MG63 (cell line): Measurements from ENCODE around the gene ADRB2. TPM values are rescaled to one million over a fixed set of nuclear protein-coding genes. Genes with fewer than 3 reads are reported as not detected.
A peak's percentile ranks its signal among the peaks of the same experiment; 100 is the strongest.
"Not testable (repeated sequence)": the region's sequence is repeated elsewhere in the genome, so short reads cannot be mapped to it uniquely, and the experiment has no call there.

Experiments
- DNase-seq: peaks from one replicate; pipeline ENCODE4 v3.0.0-alpha.2; 2020
- H3K27me3 ChIP-seq: fragments of 250-450 bp; sonication (Bioruptor Pico); 2 replicates; pipeline ENCODE4 v1.5.1; 2020; ENCODE audit warnings: mild to moderate bottlenecking, moderate library complexity
- H3K36me3 ChIP-seq: fragments of 250-450 bp; sonication (Bioruptor Pico); 2 replicates; pipeline ENCODE4 v1.5.1; 2020; ENCODE audit warnings: mild to moderate bottlenecking, moderate library complexity
- H3K4me3 ChIP-seq: fragments of 250-450 bp; sonication (Bioruptor Pico); 2 replicates; pipeline ENCODE4 v1.5.1; 2020; ENCODE audit warnings: mild to moderate bottlenecking, moderate library complexity
- H3K9me3 ChIP-seq: fragments of 250-450 bp; sonication (Bioruptor Pico); 2 replicates; pipeline ENCODE4 v1.5.1; 2020; ENCODE audit warnings: mild to moderate bottlenecking, moderate library complexity
- total RNA-seq: library from RNA; depleted of rRNA; stranded (reverse); fragments of >200 nt; shearing (Covaris generic); gene quantifications from 2 replicates; pipeline ENCODE4 v1.2.3, GENCODE V29; 2014; ENCODE audit warnings: low replicate concordance

The ADRB2 gene
- total RNA-seq, 1 experiment from 2014 or later = 12.9 TPM

DNA sequence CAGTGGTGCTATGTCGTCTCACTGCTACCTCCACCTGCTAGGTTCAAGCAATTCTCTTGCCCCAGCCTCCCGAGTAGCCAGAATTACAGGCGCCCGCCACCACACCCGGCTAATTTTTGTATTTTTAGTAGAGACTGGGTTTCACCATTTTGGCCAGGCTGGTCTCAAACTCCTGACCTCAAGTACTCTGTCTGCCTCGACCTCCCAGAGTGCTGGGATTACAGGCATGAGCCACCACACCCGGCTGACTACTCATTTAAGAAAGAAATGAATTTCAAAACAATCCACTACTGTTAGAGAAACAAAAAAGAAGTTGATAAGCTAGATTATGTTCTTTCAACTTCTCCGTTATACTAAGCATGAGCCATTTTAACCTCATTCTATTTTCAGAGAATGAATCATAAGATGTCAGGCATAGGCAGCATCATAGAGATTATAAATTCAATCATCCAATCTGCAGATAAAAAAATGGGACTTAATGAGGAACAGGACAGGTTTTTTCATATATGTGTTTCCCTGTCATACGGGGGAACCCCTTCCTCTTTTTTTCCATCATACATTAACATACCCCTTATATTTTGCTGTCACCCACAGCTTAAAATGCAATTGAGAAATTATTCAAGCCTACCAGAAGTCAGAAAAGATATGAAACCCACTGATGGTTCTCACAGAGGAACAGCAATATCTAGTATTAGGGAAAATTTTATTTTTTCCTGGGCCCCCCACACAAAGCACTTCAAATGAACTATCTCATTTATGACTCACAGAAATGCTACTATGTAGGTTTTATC is 26.5 kb upstream of the ADRB2 start:
- no peaks in the 10 kb centered on the region for H3K27me3 ChIP-seq
- no peak for DNase-seq
- H3K4me3 ChIP-seq = no peak overlapping the region
- no peaks in the 10 kb centered on the region for H3K36me3 ChIP-seq
- no peaks in the 10 kb centered on the region for H3K9me3 ChIP-seq

DNA sequence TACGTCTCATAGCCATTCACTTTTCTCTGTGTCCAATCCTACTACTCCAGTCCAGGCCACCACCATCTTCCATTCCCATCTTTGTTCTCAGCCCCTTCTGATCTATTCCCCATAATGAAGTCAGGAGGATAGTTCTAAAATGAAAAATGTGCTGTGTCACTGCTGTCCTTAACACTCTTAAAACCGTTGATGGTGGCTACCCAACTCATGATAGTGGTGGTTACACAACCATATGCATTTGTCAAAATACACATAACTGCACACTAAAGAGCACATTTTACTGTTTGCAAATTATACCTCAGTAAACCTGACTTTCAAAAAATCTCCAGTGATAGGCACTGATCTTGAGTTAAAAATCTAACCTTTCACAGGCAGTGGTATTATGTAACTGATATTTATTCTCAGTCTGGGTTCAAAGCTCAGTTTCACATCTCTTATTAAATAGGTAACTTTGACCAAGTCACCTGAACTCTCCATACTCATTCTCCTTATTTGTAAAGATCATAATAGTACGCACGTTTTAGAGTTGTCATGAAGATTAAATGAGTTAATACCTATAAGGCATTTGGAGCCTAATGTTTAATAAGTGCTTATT is 24.6 kb upstream of the ADRB2 start:
- Histone ChIP-seq H3K27me3 (no peaks in the 10 kb centered on the region), H3K4me3 (no peak overlapping the region), H3K9me3 (no peaks in the 10 kb centered on the region), H3K36me3 (no peaks in the 10 kb centered on the region)
- DNase-seq = no peak

DNA sequence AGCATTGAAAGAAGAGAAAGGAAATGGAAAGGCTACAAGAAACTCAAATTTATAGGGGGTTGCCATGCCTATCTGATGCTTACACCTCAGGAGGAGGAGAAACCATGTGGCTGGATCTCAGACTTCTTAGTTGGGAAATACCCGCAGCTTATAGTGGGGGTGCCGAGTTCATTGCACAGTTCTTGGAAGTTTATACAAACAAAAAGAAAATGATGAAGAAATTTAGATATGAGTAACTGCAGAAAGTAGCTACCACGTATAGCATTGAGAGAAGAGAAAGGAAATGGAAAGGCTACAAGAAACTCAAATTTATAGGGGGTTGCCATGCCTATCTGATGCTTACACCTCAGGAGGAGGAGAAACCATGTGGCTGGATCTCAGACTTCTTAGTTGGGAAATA is 23.0 kb upstream of the ADRB2 start:
- H3K9me3 ChIP-seq, H3K27me3 ChIP-seq, DNase-seq, H3K36me3 ChIP-seq, H3K4me3 ChIP-seq: not testable (repeated sequence)

DNA sequence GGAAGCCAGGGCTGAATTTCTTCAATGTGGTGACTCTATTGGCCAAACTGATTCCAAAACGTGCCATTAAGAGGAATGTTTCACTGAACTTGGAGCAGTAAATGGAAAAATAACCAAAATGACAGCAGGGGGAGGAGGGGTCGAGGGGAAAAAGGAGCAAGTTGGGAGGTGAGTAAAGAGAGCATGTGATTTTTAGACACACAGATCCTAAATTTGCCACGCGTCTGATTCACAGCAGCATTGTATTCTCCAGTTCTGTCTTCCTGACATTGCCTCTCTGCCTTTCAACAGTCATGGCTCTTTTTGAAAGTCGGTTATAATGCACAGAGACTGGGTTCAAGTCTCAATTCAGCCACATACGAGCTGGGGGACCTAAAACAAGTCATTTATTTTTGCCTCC is 22.0 kb upstream of the ADRB2 start:
- H3K4me3 ChIP-seq = no peak overlapping the region
- no peak for DNase-seq
- no peaks in the 10 kb centered on the region for H3K36me3 ChIP-seq
- no peaks in the 10 kb centered on the region for H3K27me3 ChIP-seq
- no peaks in the 10 kb centered on the region for H3K9me3 ChIP-seq

DNA sequence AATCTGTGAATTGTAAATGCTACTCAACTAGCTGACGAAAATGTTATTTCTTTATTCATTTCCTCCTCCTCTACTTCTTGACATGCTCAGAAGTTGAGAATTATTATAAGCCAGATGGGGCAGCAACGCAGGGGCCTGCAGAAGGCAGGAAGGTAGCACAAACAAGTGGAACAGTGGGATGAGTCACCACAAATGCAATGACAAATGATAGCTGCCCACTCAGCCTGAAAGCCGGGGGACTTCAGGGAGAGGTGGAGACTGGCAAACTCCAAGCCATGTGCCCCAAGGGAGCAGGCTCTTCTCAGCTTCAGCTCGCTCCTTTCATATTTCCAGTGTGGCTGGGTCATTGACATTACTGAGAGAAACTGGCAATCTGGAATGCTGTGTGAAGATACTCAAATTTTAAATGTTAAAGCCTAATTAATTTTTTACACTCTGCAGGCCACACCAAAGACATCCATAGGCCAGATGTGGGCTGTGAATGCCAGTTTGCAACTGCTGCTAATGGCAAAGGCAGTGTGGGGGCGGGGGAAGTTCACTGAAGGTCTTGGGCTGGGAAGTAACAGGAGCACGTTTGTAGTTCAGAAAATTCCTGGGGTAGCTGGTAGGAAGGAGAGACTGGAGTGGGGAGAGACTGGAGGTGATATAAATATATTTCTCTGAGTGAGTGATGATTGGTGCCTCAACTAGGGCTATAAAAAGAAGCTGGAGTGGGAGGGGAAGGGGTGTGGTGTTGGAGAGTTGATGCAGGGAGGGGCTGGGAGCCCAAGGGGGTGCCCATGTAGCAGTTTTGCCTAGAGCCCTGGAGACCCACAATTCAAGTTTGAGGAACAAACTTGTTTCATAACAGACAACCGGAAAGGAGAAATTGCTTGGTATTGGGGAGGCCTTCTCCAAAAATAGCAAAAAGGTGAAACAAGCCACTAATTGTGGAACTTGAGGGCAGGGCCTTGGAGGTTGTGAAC is 20.8 kb upstream of the ADRB2 start:
- H3K27me3 ChIP-seq = no peaks in the 10 kb centered on the region
- H3K36me3 ChIP-seq = no peaks in the 10 kb centered on the region
- H3K9me3 ChIP-seq = no peaks in the 10 kb centered on the region
- peak; percentile 28 for DNase-seq
- no peak overlapping the region for H3K4me3 ChIP-seq

DNA sequence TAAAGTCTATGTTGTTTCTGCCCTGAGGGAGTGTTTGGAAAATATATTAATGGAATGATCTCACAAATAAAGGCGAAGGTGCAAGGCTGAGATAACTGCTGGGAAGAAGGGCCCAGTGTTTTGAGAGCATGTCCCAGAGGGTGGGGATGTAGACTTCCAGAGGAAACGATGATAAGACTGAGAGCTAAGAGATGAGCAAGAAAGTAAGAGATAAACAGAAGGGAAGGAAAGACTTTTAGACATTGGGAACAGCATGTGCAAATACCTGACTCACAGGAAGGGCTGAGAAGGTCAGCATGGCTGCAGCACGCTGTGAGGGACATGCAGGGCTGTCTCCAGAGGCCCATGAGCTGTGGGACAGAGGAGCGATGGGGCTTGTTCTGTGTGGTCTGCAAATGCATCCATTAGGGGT is 19.9 kb upstream of the ADRB2 start:
- no peak overlapping the region for H3K4me3 ChIP-seq
- no peaks in the 10 kb centered on the region for H3K27me3 ChIP-seq
- H3K9me3 ChIP-seq = no peaks in the 10 kb centered on the region
- H3K36me3 ChIP-seq = no peaks in the 10 kb centered on the region
- DNase-seq = no peak

DNA sequence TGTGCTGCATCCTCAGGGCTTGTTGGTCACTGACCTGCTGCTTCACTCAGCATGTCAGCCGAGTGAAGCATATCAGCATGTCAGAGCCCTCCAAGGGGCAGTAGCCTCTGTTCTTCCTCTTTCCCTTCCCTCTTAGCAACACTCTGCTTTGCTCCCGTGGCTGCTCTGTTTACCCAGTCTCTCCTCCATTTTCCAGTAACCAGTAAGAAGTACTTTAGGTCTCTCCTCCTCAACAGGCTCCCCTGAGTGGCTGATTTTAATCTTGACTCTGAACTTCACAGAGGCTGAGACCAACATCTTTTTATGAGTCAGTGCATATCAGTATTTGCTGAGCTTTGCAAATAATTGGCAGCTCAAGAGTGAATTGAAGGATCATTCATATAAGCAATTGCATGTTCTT is 18.6 kb upstream of the ADRB2 start:
- DNase-seq = no peak
- no peaks in the 10 kb centered on the region for H3K9me3 ChIP-seq
- no peaks in the 10 kb centered on the region for H3K36me3 ChIP-seq
- H3K4me3 ChIP-seq = no peak overlapping the region
- H3K27me3 ChIP-seq = no peaks in the 10 kb centered on the region

DNA sequence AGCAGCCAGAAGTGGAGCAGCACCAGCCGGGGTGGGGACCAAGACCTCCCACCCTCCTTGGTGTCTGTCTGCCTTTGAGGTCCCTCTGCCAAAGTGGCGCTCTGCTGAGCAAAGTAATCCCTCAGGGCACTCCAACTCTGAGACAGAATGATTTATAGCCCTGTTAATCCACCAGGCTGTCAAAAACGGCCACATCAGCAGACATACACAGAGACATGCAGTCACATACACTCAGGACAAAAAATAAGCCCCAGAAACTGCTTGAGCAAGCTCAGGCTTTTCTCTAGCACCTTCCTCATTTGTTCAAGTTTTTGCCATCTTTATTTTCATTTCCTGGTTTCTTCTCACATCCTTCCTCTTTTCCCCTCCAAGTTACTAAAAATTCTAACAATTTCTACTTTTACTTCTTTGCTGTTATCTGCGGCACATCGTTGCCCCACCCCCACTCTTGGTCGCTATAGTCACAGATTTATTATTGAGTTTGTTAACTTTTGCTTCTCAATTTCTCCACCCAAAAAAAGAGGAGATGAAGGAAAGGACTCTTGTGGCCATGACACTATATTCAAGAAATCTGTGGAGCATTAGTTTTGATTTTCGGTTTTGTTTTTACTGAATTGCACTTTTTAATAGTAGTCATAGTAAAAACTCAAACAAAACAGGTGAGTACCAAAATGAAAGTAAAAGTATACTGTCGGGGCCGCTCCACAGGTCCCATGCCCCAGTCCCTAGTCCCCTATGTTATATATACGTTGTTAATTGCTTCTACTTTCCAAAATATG is 17.4 kb upstream of the ADRB2 start:
- Histone ChIP-seq H3K4me3 (peak overlapping the region; percentile 14), H3K27me3 (no peaks in the 10 kb centered on the region), H3K36me3 (no peaks in the 10 kb centered on the region), H3K9me3 (no peaks in the 10 kb centered on the region)
- no peak for DNase-seq

DNA sequence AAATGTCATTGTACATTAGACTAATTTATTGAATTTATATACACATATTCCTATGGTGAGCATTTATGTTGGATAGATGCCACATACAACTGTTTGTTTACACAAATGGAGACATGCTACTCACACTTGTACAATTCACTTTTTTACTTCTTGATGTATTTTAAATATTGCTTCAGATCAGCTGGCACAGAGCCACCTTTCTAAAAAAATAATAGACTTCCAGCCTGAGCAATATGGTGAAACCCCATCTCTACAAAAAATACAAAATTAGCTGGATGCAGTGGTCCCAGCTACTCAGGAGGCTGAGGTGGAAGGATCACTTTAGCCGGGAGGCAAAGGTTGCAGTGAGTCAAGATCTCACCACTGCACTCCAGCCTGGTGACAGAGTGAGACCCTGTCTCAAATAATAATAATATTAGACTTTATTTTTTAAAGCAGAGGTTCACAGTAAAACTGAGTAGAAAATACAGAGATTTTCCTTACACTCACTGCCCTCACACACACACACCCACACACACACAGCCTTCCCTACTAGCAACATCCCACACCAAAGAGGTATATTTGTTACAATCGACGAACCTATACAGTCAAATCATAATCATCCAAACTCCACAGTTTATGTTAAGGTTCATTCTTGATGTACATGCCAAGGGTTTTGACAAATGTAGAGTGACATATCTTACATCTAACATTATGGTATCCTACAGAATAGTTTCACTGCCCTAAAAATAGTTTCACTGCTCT is 16.5 kb upstream of the ADRB2 start:
- H3K4me3 ChIP-seq = peak overlapping the region; percentile 14; the same call in 1 of the 2 replicates
- no peaks in the 10 kb centered on the region for H3K36me3 ChIP-seq
- no peaks in the 10 kb centered on the region for H3K9me3 ChIP-seq
- no peaks in the 10 kb centered on the region for H3K27me3 ChIP-seq
- DNase-seq = no peak

DNA sequence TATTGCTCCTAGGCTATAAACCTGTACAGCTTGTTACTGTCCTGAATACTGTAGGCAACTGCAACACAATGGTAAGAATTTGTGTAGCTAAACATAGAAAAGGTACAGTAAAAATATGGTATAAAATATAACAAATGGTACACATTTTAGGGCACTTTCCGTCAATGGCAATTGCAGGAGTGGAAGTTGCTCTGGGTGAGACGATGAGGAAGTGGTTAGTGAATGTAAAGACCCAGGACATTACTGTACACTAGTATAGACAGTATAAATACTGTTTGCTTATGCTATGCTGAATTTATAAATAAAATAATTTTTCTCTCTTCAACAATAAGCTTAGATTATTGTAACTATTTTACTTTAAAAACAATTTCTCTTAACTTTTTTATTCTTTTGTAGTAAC is 15.6 kb upstream of the ADRB2 start:
- Histone ChIP-seq H3K27me3 (no peaks in the 10 kb centered on the region), H3K9me3 (no peaks in the 10 kb centered on the region), H3K36me3 (no peaks in the 10 kb centered on the region), H3K4me3 (no peak overlapping the region)
- no peak for DNase-seq

DNA sequence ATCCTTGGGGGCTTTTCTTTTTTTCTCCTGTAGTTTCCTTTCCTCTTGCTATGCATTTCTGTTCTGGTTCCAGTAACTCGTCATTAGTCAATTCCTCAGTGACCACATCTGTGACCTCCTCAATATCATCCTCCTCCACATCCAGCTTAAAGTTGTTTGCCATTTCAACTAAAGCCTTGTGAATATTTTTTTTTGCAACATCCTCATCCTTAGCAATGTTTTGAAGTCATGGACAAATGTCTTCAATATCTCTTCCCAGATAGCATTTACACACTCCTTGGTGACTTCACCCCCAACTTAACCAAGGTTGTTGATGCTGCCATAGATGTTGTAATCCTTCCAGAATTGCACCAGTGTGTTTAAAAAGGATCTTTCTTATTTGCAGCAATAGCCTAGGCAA is 14.7 kb upstream of the ADRB2 start:
- Histone ChIP-seq H3K9me3 (no peaks in the 10 kb centered on the region), H3K27me3 (no peaks in the 10 kb centered on the region), H3K4me3 (no peak overlapping the region), H3K36me3 (no peaks in the 10 kb centered on the region)
- no peak for DNase-seq

DNA sequence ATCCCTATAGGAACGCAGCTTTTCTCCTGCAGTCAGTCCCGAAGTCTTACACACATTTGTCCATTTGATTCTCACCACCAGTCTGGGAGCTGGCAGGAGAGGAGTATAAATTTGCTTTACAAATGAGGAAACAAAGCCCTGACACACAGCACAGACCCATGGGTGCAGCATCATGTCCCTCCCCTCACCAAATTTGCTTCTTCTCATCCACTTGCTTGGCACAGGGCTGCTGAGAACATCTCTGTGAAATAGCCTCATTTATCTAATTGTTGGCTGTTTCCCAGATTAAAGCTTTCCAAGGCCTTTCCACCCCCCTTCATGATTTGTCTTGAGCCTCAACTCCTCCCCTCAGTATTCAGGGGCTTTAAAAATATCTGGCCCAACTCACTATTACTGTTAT is 11.3 kb upstream of the ADRB2 start:
- Histone ChIP-seq H3K36me3 (no peaks in the 10 kb centered on the region), H3K27me3 (no peaks in the 10 kb centered on the region), H3K4me3 (no peak overlapping the region), H3K9me3 (no peaks in the 10 kb centered on the region)
- no peak for DNase-seq

DNA sequence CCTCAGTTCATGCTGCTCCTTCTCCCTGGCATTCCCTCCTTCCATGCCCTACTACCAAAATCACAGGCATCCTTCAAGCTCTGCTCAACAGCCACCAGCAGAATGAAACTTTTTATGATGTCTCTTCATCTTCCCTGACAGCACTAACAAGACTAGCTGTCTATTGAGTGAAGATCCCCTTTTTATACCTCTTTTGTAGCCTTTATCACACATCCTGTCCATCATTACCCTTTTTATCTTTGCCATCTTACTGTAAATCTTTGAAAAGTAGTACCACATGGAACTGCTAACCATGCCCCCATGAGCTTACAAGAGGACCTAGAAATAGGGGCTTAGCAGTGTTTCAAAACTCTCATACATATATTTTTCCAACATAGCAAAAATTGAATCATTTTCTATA is 10.8 kb upstream of the ADRB2 start:
- Histone ChIP-seq H3K36me3 (no peaks in the 10 kb centered on the region), H3K9me3 (no peaks in the 10 kb centered on the region), H3K27me3 (no peaks in the 10 kb centered on the region), H3K4me3 (no peak overlapping the region)
- no peak for DNase-seq

DNA sequence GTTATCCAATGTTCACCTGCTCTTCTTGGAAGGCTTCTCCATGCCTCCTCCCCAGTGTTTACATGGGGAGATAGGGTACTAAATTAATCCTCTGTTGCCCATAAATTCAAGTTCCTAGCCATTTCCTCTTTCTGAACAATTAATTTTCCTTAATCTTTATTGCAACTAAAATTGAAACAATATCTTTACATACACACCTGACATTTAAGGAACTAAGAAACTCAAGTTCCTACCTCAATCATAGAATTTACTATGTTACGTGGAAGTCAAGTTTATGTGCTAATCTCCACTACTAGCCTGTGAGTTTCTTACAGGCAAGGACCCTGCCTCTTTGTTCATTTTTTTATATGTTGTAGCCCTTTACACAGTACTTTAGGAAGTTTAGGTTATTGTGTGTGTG is 10.1 kb upstream of the ADRB2 start:
- Histone ChIP-seq H3K4me3 (no peak overlapping the region), H3K27me3 (no peaks in the 10 kb centered on the region), H3K9me3 (no peaks in the 10 kb centered on the region), H3K36me3 (no peaks in the 10 kb centered on the region)
- no peak for DNase-seq

DNA sequence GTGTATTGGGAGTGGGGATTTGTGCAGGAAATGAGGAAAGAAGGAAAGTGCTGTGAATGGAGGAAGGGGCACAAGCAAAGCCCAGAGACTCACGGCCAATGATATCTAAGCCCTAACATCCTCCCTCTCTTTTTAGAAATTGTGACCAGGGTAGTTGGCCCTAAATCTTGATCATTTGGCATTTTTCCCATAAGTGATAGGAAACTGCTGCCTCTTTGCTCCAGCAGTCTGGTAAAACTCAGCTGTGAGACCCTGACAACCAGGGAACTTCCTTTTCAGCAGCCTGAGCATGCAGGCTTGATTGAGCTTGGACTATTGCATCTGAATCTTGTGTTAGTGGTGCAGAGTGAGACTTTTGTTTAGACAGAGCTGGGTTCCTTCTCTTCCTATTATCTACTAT is 9.6 kb upstream of the ADRB2 start:
- H3K36me3 ChIP-seq = no peaks in the 10 kb centered on the region
- H3K27me3 ChIP-seq = no peaks in the 10 kb centered on the region
- no peaks in the 10 kb centered on the region for H3K9me3 ChIP-seq
- no peak for DNase-seq
- no peak overlapping the region for H3K4me3 ChIP-seq

DNA sequence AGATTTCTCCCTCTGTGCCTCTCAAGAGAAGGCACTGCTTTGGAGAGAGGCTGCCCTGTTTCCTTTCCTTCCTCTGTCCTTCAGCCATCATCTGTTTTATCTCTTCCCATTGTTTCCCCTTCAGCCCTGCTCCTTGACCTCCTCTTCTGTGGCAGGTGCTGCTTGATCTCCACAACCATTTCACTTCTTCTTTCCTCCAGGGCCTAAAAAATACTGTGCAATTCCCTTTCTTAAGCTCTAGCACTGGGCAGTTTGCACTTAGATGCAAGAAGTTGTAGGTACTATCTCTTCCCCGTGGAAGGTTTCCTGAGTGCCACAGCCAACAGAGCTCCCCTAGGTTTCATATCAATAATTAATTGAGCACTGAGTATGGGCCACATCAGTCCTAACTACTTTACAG is 8.8 kb upstream of the ADRB2 start:
- no peak for DNase-seq
- H3K27me3 ChIP-seq = no peaks in the 10 kb centered on the region
- no peaks in the 10 kb centered on the region for H3K36me3 ChIP-seq
- no peaks in the 10 kb centered on the region for H3K9me3 ChIP-seq
- H3K4me3 ChIP-seq = no peak overlapping the region
